Caco-2 (cell line): ENCODE measurements around the gene CLEC4M. TPM values are rescaled to one million over a fixed set of nuclear protein-coding genes. Genes with fewer than 3 reads are reported as not detected.

Experiments used
- Bru-seq: library from RNA; stranded (reverse); fragments of 400-500 nt; gene quantifications from one replicate; lab custom pipeline; 2021; lab: Mats Ljungman, UMichigan
- BruChase-seq, 2 experiments: library from RNA; stranded (reverse); fragments of 400-500 nt; gene quantifications; one replicate each; lab custom pipeline; 2021; lab: Mats Ljungman, UMichigan
- BruUV-seq: library from RNA; stranded (reverse); fragments of 400-500 nt; replicated peaks from 2 replicates; lab custom pipeline; 2021; lab: Mats Ljungman, UMichigan
- CTCF ChIA-PET: fragments of 300-600 bp; sonication (Branson Sonifier 250); formaldehyde crosslinking; loops from one replicate; lab custom pipeline; 2022; ENCODE audit warnings: antibody characterized with exemption; lab: Charles Lee
- POLR2A ChIA-PET: fragments of 300-600 bp; sonication (Branson Sonifier 250); formaldehyde crosslinking; loops from one replicate; lab custom pipeline; 2022; ENCODE audit warnings: antibody characterized with exemption; lab: Charles Lee
- DNase-seq, 2 experiments: peaks; one replicate each; pipeline versions ENCODE4 v3.0.0 to v3.0.0-alpha.2; 2020 to 2022
- H3K27me3 ChIP-seq: replicated peaks from 2 replicates; pipeline ENCODE4 v1.6.0; 2011; ENCODE audit warnings: low read length; ENCODE audit not compliant: control insufficient read depth, insufficient read depth
- H3K36me3 ChIP-seq: 2 replicates; pipeline ENCODE4 v1.5.1; 2011; ENCODE audit warnings: low read length; ENCODE audit not compliant: control insufficient read depth, insufficient read depth
- H3K4me1 ChIP-seq: fragments of 250-450 bp; sonication (Bioruptor Pico); 2 replicates; pipeline ENCODE4 v1.5.1; 2020; ENCODE audit warnings: mild to moderate bottlenecking
- H3K4me3 ChIP-seq: 2 replicates; pipeline ENCODE4 v1.5.1; 2011; ENCODE audit warnings: low read depth, mild to moderate bottlenecking, control low read depth, low read length
- H3K9me3 ChIP-seq: fragments of 250-450 bp; sonication (Bioruptor Pico); 2 replicates; pipeline ENCODE4 v1.5.1; 2020; ENCODE audit warnings: mild to moderate bottlenecking, moderate library complexity
- H3K27ac Mint-ChIP-seq: one replicate; pipeline ENCODE4 v1.8.0; 2022; ENCODE audit warnings: mixed read lengths; ENCODE audit not compliant: unreplicated experiment
- H3K27me3 Mint-ChIP-seq: one replicate; pipeline ENCODE4 v1.8.0; 2022; ENCODE audit warnings: mixed read lengths; ENCODE audit not compliant: insufficient read depth, unreplicated experiment
- H3K36me3 Mint-ChIP-seq: one replicate; pipeline ENCODE4 v1.8.0; 2022; ENCODE audit warnings: mild to moderate bottlenecking, mixed read lengths; ENCODE audit not compliant: insufficient read depth, unreplicated experiment
- H3K4me1 Mint-ChIP-seq: one replicate; pipeline ENCODE4 v1.8.0; 2022; ENCODE audit warnings: low read depth, mixed read lengths; ENCODE audit not compliant: unreplicated experiment
- H3K4me3 Mint-ChIP-seq: one replicate; pipeline ENCODE4 v1.8.0; 2022; ENCODE audit warnings: mild to moderate bottlenecking, moderate library complexity, mixed read lengths; ENCODE audit not compliant: unreplicated experiment
- H3K9me3 Mint-ChIP-seq: one replicate; pipeline ENCODE4 v1.8.0; 2022; ENCODE audit warnings: mixed read lengths; ENCODE audit not compliant: unreplicated experiment
- CTCF ChIP-seq, 2 experiments: fragments of 200-600 bp in 1 of 2; IDR thresholded peaks; 1 replicate in 1 of 2; 2 replicates in 1 of 2; pipeline versions ENCODE4 v1.5.1 to v1.8.0; 2011 to 2022; ENCODE audit warnings: antibody characterized with exemption in 1 of 2, control low read depth in 1 of 2, inconsistent platforms in 1 of 2, low read depth in 1 of 2, low read length in 1 of 2, mild to moderate bottlenecking in 1 of 2, moderate library complexity in 1 of 2; ENCODE audit not compliant: insufficient read depth in 1 of 2, severe bottlenecking in 1 of 2, unreplicated experiment in 1 of 2
- intact Hi-C: fragments of 100-400 bp; cut with micrococcal nuclease; formaldehyde crosslinking; loops from one replicate; pipeline ENCODE4 v1.10.0; 2022; ENCODE audit not compliant: unreplicated experiment
- long read RNA-seq: library from polyadenylated mRNA; stranded (forward); transcript quantifications from one replicate; pipeline ENCODE4 v2.0.0, GENCODE V29; 2022
- total RNA-seq: library from RNA; stranded (reverse); gene quantifications from 2 replicates; pipeline ENCODE4 v1.2.3, GENCODE V29; 2022

Gene CLEC4M
- total RNA-seq, result not detected in 2 replicates
- Bru-seq, nascent RNA, result not detected
- BruChase-seq, experiment 1, labeled RNA remaining after a 2-hour chase, result not detected
- not detected for BruChase-seq, experiment 2, labeled RNA remaining after a 6-hour chase
- long read RNA-seq, result 0 reads

GRCh38 chr19:7762719-7763293 is at the start of gene CLEC4M:
Gene CLEC4M, plus strand, starts transcription at chr19:7763243. Its CDS starts 24 bp downstream, at chr19:7763267.
- peaks cover 5% of the 10 kb centered on the region for H3K27me3 Mint-ChIP-seq
- no peak for DNase-seq
- CTCF ChIA-PET, result interaction anchor here (0.5 kb wide), 1 partner anchor 37 kb away, joined by 5 read pairs; no protein-coding TSS in a partner anchor
- no peak within 1 kb of the TSS for H3K4me3 Mint-ChIP-seq
- no peaks in the 10 kb centered on the region for H3K36me3 Mint-ChIP-seq
- Histone ChIP-seq H3K36me3 (no peaks in the 10 kb centered on the region), H3K27me3 (no peaks in the 10 kb centered on the region), H3K9me3 (peaks cover 23% of the 10 kb centered on the region), H3K4me3 (no peak within 1 kb of the TSS), H3K4me1 (no peaks in the 10 kb centered on the region)
- intact Hi-C loops, result no loop called here
- no peaks in the 10 kb centered on the region for H3K4me1 Mint-ChIP-seq
- no peak within 1 kb of the TSS for H3K27ac Mint-ChIP-seq
- POLR2A ChIA-PET, result no interaction called here
- peaks cover 21% of the 10 kb centered on the region for H3K9me3 Mint-ChIP-seq
- no peak for TF ChIP-seq CTCF (IDR thresholded peaks at IDR 0.05; ENCODE audit: insufficient read depth in 1 of 2, low read depth in 1 of 2, low read length in 1 of 2, severe bottlenecking in 1 of 2, unreplicated experiment in 1 of 2)
- no TSS peak for BruUV-seq

GRCh38 chr19:7715671-7716070 is 47.4 kb upstream of the CLEC4M start:
- no peaks in the 10 kb centered on the region for H3K27me3 Mint-ChIP-seq
- no peaks in the 10 kb centered on the region for H3K36me3 ChIP-seq
- no peaks in the 10 kb centered on the region for H3K36me3 Mint-ChIP-seq
- no peak overlapping the region for H3K27ac Mint-ChIP-seq
- no peaks in the 10 kb centered on the region for H3K9me3 ChIP-seq
- H3K27me3 ChIP-seq, result no peaks in the 10 kb centered on the region
- ChIA-PET CTCF (no interaction called here), POLR2A (no interaction called here)
- no peak for TF ChIP-seq CTCF (IDR thresholded peaks at IDR 0.05; ENCODE audit: insufficient read depth in 1 of 2, low read depth in 1 of 2, low read length in 1 of 2, severe bottlenecking in 1 of 2, unreplicated experiment in 1 of 2)
- no peak for DNase-seq
- intact Hi-C loops, result no loop called here
- no peak overlapping the region for H3K4me3 Mint-ChIP-seq
- no TSS peak for BruUV-seq
- H3K4me3 ChIP-seq, result no peak overlapping the region
- no peaks in the 10 kb centered on the region for H3K9me3 Mint-ChIP-seq
- H3K4me1 Mint-ChIP-seq, result no peaks in the 10 kb centered on the region
- no peaks in the 10 kb centered on the region for H3K4me1 ChIP-seq

- Histone ChIP-seq H3K36me3 (no peaks in the 10 kb centered on the region), H3K4me1 (no peaks in the 10 kb centered on the region), H3K4me3 (no peak overlapping the region), H3K27me3 (no peaks in the 10 kb centered on the region), H3K9me3 (no peaks in the 10 kb centered on the region)
- no TSS peak for BruUV-seq
- TF ChIP-seq CTCF (IDR thresholded peaks at IDR 0.05; ENCODE audit: insufficient read depth in 1 of 2, low read depth in 1 of 2, low read length in 1 of 2, severe bottlenecking in 1 of 2, unreplicated experiment in 1 of 2), result no peak
- DNase-seq, result no peak
- H3K4me3 Mint-ChIP-seq, result no peak overlapping the region
- POLR2A ChIA-PET, result no interaction called here
- no peaks in the 10 kb centered on the region for H3K36me3 Mint-ChIP-seq
- H3K4me1 Mint-ChIP-seq, result no peaks in the 10 kb centered on the region
- CTCF ChIA-PET, result no interaction called here
- H3K27me3 Mint-ChIP-seq, result no peaks in the 10 kb centered on the region
- H3K9me3 Mint-ChIP-seq, result no peaks in the 10 kb centered on the region
- intact Hi-C loops, result no loop called here
- H3K27ac Mint-ChIP-seq, result no peak overlapping the region
These were observed 46.3 kb upstream of the CLEC4M start for GRCh38 chr19:7716762-7717161.
